Activated T-cell treated with anti-CD3 and anti-CD28 coated beads, Interleukin-2, amount 50 U/mL, for 24 hours (primary cell): ENCODE results near the gene TMCO5A.

Source experiments
- DNase-seq: peaks from one replicate; pipeline ENCODE4 v3.0.0-alpha.2; 2020
- H3K27ac Mint-ChIP-seq: 2 replicates; pipeline ENCODE4 v1.8.0; 2020; ENCODE audit warnings: mild to moderate bottlenecking, mixed read lengths
- H3K27me3 Mint-ChIP-seq: 2 replicates; pipeline ENCODE4 v1.8.0; 2020; ENCODE audit warnings: mixed read lengths
- H3K36me3 Mint-ChIP-seq: 2 replicates; pipeline ENCODE4 v1.8.0; 2020; ENCODE audit warnings: low read depth, mixed read lengths
- H3K4me1 Mint-ChIP-seq: 2 replicates; pipeline ENCODE4 v1.8.0; 2020; ENCODE audit warnings: low read depth, mixed read lengths
- H3K4me3 Mint-ChIP-seq: 2 replicates; pipeline ENCODE4 v1.8.0; 2020; ENCODE audit warnings: mild to moderate bottlenecking, moderate library complexity, mixed read lengths
- H3K9me3 Mint-ChIP-seq: 2 replicates; pipeline ENCODE4 v1.8.0; 2020; ENCODE audit warnings: mixed read lengths

TMCO5A gene

GRCh38 chr15:37934340-37934739, at the start of gene TMCO5A:
Gene TMCO5A (plus strand): TSS chr15:37934640. CDS start chr15:37936324, 1,684 bp downstream.
- Mint-ChIP-seq H3K27ac (no peak within 1 kb of the TSS), H3K27me3 (peaks cover 2% of the 10 kb centered on the region), H3K4me1 (no peaks in the 10 kb centered on the region), H3K4me3 (no peak within 1 kb of the TSS), H3K9me3 (no peaks in the 10 kb centered on the region), H3K36me3 (no peaks in the 10 kb centered on the region)
- DNase-seq = no peak

GRCh38 chr15:37885651-37886050, 48.8 kb upstream of the TMCO5A start:
- H3K27ac Mint-ChIP-seq = no peak overlapping the region
- DNase-seq = no peak
- H3K9me3 Mint-ChIP-seq = no peaks in the 10 kb centered on the region
- no peaks in the 10 kb centered on the region for H3K4me1 Mint-ChIP-seq
- H3K27me3 Mint-ChIP-seq = peaks cover 21% of the 10 kb centered on the region
- no peak overlapping the region for H3K4me3 Mint-ChIP-seq
- no peaks in the 10 kb centered on the region for H3K36me3 Mint-ChIP-seq

GRCh38 chr15:37888356-37888755, 46.1 kb upstream of the TMCO5A start:
- no peaks in the 10 kb centered on the region for H3K36me3 Mint-ChIP-seq
- no peaks in the 10 kb centered on the region for H3K9me3 Mint-ChIP-seq
- H3K27ac Mint-ChIP-seq = no peak overlapping the region
- H3K4me3 Mint-ChIP-seq = no peak overlapping the region
- peaks cover 22% of the 10 kb centered on the region for H3K27me3 Mint-ChIP-seq
- H3K4me1 Mint-ChIP-seq = no peaks in the 10 kb centered on the region
- DNase-seq = no peak

GRCh38 chr15:37891766-37892368, 42.6 kb upstream of the TMCO5A start:
- Mint-ChIP-seq H3K27me3 (peaks cover 15% of the 10 kb centered on the region), H3K4me1 (no peaks in the 10 kb centered on the region), H3K36me3 (no peaks in the 10 kb centered on the region), H3K27ac (no peak overlapping the region), H3K9me3 (no peaks in the 10 kb centered on the region), H3K4me3 (no peak overlapping the region)
- no peak for DNase-seq

- no peak for DNase-seq
- peaks cover 15% of the 10 kb centered on the region for H3K27me3 Mint-ChIP-seq
- no peaks in the 10 kb centered on the region for H3K9me3 Mint-ChIP-seq
- H3K4me3 Mint-ChIP-seq = no peak overlapping the region
- no peak overlapping the region for H3K27ac Mint-ChIP-seq
- H3K36me3 Mint-ChIP-seq = no peaks in the 10 kb centered on the region
- no peaks in the 10 kb centered on the region for H3K4me1 Mint-ChIP-seq
Observed at GRCh38 chr15:37893309-37893708, 41.1 kb upstream of the TMCO5A start.

GRCh38 chr15:37898362-37898761, 36.1 kb upstream of the TMCO5A start:
- Mint-ChIP-seq H3K4me3 (no peak overlapping the region), H3K27ac (no peak overlapping the region), H3K27me3 (peaks cover 10% of the 10 kb centered on the region), H3K9me3 (no peaks in the 10 kb centered on the region), H3K36me3 (no peaks in the 10 kb centered on the region), H3K4me1 (no peaks in the 10 kb centered on the region)
- no peak for DNase-seq

- Mint-ChIP-seq H3K4me3 (no peak overlapping the region), H3K4me1 (no peaks in the 10 kb centered on the region), H3K27ac (no peak overlapping the region), H3K27me3 (peaks cover 10% of the 10 kb centered on the region), H3K36me3 (no peaks in the 10 kb centered on the region), H3K9me3 (no peaks in the 10 kb centered on the region)
- DNase-seq = no peak
Observed at GRCh38 chr15:37900326-37901221, 33.9 kb upstream of the TMCO5A start.

GRCh38 chr15:37902126-37902525, 32.3 kb upstream of the TMCO5A start:
- no peak overlapping the region for H3K27ac Mint-ChIP-seq
- no peaks in the 10 kb centered on the region for H3K4me1 Mint-ChIP-seq
- H3K36me3 Mint-ChIP-seq = no peaks in the 10 kb centered on the region
- no peak overlapping the region for H3K4me3 Mint-ChIP-seq
- no peaks in the 10 kb centered on the region for H3K9me3 Mint-ChIP-seq
- H3K27me3 Mint-ChIP-seq = peaks cover 7% of the 10 kb centered on the region
- no peak for DNase-seq

GRCh38 chr15:37903919-37904625, 30.4 kb upstream of the TMCO5A start:
- no peak overlapping the region for H3K4me3 Mint-ChIP-seq
- no peaks in the 10 kb centered on the region for H3K36me3 Mint-ChIP-seq
- peaks cover 7% of the 10 kb centered on the region for H3K27me3 Mint-ChIP-seq
- no peaks in the 10 kb centered on the region for H3K4me1 Mint-ChIP-seq
- no peaks in the 10 kb centered on the region for H3K9me3 Mint-ChIP-seq
- no peak for DNase-seq
- no peak overlapping the region for H3K27ac Mint-ChIP-seq

- Mint-ChIP-seq H3K4me1 (no peaks in the 10 kb centered on the region), H3K36me3 (no peaks in the 10 kb centered on the region), H3K27me3 (peaks cover 7% of the 10 kb centered on the region), H3K27ac (no peak overlapping the region), H3K9me3 (no peaks in the 10 kb centered on the region), H3K4me3 (no peak overlapping the region)
- no peak for DNase-seq
Observed at GRCh38 chr15:37907136-37907535, 27.3 kb upstream of the TMCO5A start.

- no peaks in the 10 kb centered on the region for H3K4me1 Mint-ChIP-seq
- H3K9me3 Mint-ChIP-seq = peaks cover 11% of the 10 kb centered on the region
- H3K27ac Mint-ChIP-seq = no peak overlapping the region
- no peak overlapping the region for H3K4me3 Mint-ChIP-seq
- DNase-seq = no peak
- H3K27me3 Mint-ChIP-seq = peaks cover 28% of the 10 kb centered on the region
- H3K36me3 Mint-ChIP-seq = no peaks in the 10 kb centered on the region
Observed at GRCh38 chr15:37921527-37922385, 12.7 kb upstream of the TMCO5A start.

- H3K4me3 Mint-ChIP-seq = no peak overlapping the region
- H3K9me3 Mint-ChIP-seq = peaks cover 11% of the 10 kb centered on the region
- peaks cover 25% of the 10 kb centered on the region for H3K27me3 Mint-ChIP-seq
- H3K4me1 Mint-ChIP-seq = no peaks in the 10 kb centered on the region
- no peak for DNase-seq
- no peaks in the 10 kb centered on the region for H3K36me3 Mint-ChIP-seq
- H3K27ac Mint-ChIP-seq = no peak overlapping the region
Observed at GRCh38 chr15:37926136-37926535, 8.3 kb upstream of the TMCO5A start.

- H3K4me1 Mint-ChIP-seq = no peaks in the 10 kb centered on the region
- H3K9me3 Mint-ChIP-seq = no peaks in the 10 kb centered on the region
- no peaks in the 10 kb centered on the region for H3K36me3 Mint-ChIP-seq
- H3K27ac Mint-ChIP-seq = no peak overlapping the region
- H3K4me3 Mint-ChIP-seq = no peak overlapping the region
- peaks cover 4% of the 10 kb centered on the region for H3K27me3 Mint-ChIP-seq
- no peak for DNase-seq
Observed at GRCh38 chr15:37929238-37929637, 5.2 kb upstream of the TMCO5A start.

GRCh38 chr15:37931321-37931720, 3.1 kb upstream of the TMCO5A start:
- no peak overlapping the region for H3K4me3 Mint-ChIP-seq
- H3K27me3 Mint-ChIP-seq = no peaks in the 10 kb centered on the region
- no peaks in the 10 kb centered on the region for H3K9me3 Mint-ChIP-seq
- no peaks in the 10 kb centered on the region for H3K36me3 Mint-ChIP-seq
- DNase-seq = no peak
- H3K4me1 Mint-ChIP-seq = no peaks in the 10 kb centered on the region
- no peak overlapping the region for H3K27ac Mint-ChIP-seq
